DMS 273 (cell line): ENCODE results near the gene ESR2.
"Not testable (repeated sequence)": the region's sequence is repeated elsewhere in the genome, so short reads cannot be mapped to it uniquely, and the experiment has no call there.

Experiments
- DNase-seq: peaks from one replicate; lab custom pipeline; 2025; ENCODE audit not compliant: unreplicated experiment; lab: John Stamatoyannopoulos, UW

Gene ESR2

DNA sequence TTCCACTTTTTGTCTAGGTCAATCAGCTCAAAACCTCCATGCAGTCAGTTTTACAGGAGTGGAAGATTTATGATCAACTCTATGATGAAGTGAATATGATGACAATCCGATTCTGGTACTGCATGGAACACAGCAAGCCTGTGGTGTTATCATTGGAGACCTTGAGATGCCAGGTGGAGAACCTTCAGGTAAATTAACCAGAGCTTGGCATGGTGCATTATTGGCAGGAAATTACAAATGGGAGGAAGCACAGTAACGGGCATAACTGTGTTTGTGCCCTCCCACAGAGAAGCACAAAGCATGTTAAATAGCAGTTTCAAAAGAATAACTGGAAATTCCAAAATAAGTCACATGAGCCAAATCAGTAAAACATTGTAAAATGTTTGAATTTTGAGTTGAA lies 135.6 kb downstream of the ESR2 start:
- no peak for DNase-seq

- no peak for DNase-seq
Observed at GRCh38 chr14:64149921-64150320, 144.2 kb downstream of the ESR2 start.

DNA sequence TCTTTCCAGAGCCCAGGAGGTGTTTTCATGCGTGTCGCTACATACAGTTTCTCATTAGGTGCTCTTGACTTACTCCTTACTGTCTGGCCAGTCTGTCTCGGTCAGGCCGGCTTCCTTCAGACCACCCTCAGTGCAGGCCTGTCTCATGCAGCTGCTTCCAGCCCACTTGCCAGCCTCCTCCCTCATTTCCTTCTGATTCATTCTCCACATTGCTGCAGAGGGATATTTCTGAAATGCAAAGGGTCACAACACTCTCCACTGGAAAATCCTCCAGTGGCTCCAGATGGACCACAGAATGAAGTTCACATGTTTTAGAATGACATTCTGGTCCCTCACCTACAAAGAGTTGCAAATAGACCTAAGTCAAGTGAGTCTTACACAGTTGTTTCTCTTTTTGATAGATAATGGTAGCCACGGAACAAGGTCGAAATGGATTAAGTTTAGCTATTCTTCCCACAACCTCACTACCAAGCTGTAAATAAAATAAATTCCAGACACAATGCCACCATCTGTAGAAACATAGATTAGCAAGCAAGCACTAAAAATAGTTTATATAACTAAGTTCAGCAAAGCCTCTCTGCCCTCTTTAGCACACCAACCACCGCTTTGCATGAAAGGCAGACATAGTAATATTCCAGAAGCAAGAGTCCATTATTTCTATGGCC lies 146.9 kb downstream of the ESR2 start:
- DNase-seq, result no peak

DNA sequence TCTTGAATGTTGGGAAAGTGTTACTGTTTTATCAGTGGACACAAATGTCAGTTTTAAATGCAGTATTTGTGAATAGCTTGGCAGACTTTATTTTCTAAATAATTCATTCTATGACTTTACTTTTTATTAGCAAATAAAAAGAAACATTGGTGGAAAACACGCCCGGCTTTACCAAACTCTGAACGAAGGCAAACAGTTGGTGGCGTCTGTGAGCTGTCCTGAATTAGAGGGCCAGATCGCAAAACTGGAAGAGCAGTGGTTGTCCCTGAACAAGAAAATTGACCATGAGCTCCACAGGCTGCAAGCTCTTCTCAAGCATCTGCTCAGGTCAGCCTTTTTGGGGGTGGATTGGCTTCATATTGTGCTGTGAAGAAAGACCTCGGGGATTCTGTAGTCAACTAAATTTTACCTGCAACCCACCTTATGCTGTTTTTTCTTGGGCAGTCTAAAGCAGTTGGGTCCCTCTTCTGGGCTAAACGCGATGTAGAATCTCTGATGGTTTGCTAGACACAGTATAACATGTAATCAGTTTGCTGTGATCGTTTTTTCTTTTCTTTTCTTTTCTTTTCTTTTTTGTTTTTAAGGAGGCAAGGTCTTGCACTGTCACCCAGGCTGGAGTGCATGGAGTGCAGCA lies 156.4 kb downstream of the ESR2 start:
- DNase-seq, result no peak

- DNase-seq, result no peak
Observed at GRCh38 chr14:64126548-64126947, 167.6 kb downstream of the ESR2 start.

GRCh38 chr14:64125270-64125669 lies 168.9 kb downstream of the ESR2 start:
- DNase-seq, result no peak

- no peak for DNase-seq
Observed at GRCh38 chr14:64123241-64123822, 170.8 kb downstream of the ESR2 start.

DNA sequence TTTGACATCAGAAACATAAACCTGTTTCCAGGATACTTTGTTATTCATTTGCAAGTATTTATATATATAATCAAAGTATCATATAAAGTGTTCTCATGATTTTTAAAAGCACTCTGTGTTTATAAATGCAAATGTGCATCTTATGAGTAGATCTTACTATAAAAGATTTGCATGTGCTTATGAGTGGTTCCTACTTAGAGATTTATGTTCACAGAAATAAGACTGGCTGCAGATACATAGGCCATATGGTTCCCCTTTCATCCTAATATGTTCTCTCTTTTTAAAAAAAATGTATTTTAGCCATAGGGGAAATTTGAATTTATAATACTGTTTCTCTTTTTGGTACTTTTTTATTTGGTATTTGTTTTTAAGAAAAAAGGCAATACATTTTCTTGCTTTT lies 174.2 kb downstream of the ESR2 start:
- no peak for DNase-seq

- DNase-seq, result no peak
Observed at GRCh38 chr14:64119500-64119899, 174.7 kb downstream of the ESR2 start.

GRCh38 chr14:64118892-64119291 lies 175.3 kb downstream of the ESR2 start:
- no peak for DNase-seq

- DNase-seq, result not testable (repeated sequence)
Observed at GRCh38 chr14:64118403-64118742, 175.8 kb downstream of the ESR2 start.

- DNase-seq, result no peak
Observed at GRCh38 chr14:64117671-64118402, 176.3 kb downstream of the ESR2 start.

- DNase-seq, result no peak
Observed at GRCh38 chr14:64115401-64115800, 178.8 kb downstream of the ESR2 start.

DNA sequence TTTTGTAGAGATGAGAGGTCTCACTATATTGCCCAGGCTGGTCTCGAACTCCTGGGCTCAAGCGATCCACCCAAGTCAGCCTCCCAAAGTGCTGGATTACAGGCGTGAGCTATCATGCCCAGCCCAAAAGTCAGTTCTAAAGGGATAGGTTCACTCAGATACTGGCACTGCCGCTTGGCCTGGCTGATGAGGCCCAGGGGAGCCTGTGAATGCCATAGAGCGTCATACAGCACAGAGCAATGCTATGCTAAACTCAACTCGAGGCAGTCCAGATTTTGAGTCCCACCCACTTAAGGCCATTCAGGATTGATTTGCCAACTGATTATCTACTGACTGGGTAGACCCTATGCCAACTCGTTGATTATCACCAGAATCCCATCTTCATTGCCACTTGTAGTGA lies 179.4 kb downstream of the ESR2 start:
- no peak for DNase-seq

DNA sequence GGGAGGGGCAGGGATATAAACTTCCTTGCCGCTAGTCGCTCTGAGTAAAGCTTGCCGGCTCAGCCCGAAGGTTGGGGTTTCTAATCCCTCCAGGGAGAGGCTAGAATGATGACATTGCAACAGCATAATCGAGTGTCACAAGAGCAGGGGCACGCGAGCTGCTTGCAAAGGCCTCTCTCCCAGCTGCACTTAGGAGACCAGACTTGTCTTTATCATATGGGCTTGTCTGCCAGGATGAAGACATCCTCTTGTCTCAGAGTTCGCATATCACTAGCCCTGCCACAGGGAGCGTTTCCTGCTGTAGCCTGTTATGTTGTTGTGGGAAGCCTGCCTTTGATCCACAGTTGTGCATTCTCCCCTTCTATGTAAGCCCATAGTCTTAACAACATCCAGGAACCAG lies 180.0 kb downstream of the ESR2 start:
- DNase-seq, result no peak

DNA sequence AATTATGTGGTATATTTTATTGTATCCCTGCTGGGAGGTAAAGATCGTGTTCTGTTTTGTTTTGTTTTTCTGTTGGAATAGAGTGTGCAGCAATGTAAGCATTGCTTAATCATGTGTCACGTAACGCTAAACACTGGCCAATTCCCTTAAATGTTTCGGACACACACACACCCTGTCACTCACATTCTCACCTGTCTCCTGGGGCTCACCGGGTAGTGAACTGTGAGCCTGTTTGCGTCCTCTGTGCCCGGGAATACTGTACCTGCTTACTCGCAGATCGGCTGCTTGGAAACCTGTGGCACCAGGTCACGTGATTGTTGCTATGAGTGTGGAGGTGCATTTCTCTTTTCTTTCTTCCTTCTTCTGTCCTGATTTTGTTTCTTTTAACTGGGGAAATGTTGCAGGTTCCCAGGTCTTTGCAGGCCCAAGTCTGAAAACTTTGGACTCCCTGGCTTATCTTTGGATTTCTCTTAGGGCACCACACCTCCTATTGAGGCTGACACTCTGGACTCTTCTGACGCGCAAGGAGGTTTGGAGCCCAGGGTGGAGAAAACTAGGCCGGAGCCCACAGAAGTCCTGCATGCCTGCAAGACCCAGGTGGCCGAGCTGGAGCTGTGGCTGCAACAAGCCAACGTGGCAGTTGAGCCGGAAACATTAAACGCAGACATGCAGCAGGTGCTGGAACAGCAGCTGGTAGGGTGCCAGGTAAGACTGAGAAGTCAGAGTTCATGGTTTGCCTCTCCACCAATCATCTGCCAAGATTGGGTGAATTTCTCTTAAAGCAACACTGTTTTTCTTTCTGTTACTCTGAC lies 181.1 kb downstream of the ESR2 start:
- peak; percentile 8 for DNase-seq

GRCh38 chr14:64110802-64111201 lies 183.4 kb downstream of the ESR2 start:
- no peak for DNase-seq

GRCh38 chr14:64109819-64110554 lies 184.2 kb downstream of the ESR2 start:
- no peak for DNase-seq

DNA sequence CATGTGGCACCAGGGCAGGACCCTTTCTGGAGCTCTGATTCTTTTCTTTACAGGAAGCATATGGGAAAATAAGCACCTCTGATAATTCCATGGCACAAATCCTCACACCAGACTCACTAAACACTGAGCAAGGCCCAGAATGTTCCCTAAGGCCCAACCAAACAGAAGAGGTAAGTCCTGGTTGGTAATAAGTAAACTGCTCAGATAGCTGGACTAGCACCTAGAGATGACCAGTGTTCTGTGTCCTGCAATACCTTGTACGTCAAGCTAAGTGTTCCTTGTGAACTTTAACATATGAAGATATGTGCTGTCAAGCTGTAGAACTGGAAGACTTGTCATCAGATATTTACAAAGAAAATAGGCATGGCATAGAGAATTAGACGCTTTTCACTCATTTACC lies 186.7 kb downstream of the ESR2 start:
- no peak for DNase-seq

DNA sequence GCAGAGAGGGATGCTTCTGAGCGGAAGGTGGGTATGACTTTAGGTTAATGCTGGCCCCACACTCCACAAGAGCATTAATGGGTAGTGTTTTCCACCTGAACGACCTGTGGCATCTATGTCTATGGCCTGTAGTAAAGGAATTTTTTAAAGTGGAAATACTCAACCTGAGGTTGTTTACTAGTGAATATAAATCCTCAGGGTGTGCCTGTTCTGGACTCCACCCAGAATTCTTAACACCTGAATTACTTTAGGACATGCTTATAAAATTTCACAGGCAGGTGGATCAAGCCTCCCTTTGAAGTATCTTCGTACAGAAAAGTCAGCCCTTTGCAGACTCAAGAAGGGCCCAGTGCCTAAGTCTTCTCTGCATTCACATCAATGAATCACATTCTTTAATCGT lies 196.1 kb downstream of the ESR2 start:
- DNase-seq, result no peak

DNA sequence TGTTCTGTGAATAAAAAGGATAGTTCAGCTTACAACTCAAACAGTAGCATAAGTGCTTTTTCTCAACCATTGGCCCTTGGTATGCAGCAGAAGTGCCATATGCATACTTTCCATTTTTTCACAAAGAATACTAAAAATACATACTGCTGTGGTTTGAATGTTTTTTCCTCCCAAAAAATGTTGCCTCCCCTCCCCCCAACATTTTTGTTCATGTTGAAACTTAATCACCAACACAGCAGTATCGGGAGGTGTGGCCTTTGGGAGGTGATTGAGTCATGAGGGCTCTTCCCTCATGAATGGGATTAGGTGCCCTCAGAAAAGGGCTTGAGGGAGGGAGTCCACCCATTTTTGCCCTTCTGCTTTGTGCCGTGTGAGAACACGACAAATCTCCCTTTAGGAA lies 198.6 kb downstream of the ESR2 start:
- DNase-seq, result no peak
